HEK293 (cell line): ENCODE results near the gene FAM193B.

Experiments used
- CTCF ChIA-PET: fragments of 350-600 bp; formaldehyde crosslinking; extraction: SDS; loops from one replicate; lab custom pipeline; 2021; ENCODE audit warnings: antibody characterized with exemption; lab: Yijun Ruan, JAX
- POLR2A ChIA-PET: fragments of 300-600 bp; formaldehyde crosslinking; extraction: SDS; loops from one replicate; lab custom pipeline; 2020; ENCODE audit warnings: antibody characterized with exemption, inconsistent platforms; lab: Yijun Ruan, JAX
- H3K27ac ChIP-seq: fragments of 200-500 bp; sonication (Bioruptor generic); 2 replicates; pipeline ENCODE4 v1.5.1; 2014; ENCODE audit warnings: low read depth, low read length, control low read depth, inconsistent platforms; ENCODE audit errors: extremely low read depth
- H3K36me3 ChIP-seq, 2 experiments: fragments of 200-500 bp in 1 of 2; sonication (Bioruptor generic) in 1 of 2; 1 replicate in 1 of 2; 2 replicates in 1 of 2; pipeline ENCODE4 v1.5.1; 2014 to 2017; ENCODE audit warnings: inconsistent platforms in 2 of 2, low read length in 2 of 2; ENCODE audit not compliant: control insufficient read depth in 2 of 2, insufficient read depth in 1 of 2
- H3K4me1 ChIP-seq: fragments of 200-500 bp; sonication (Bioruptor generic); 2 replicates; pipeline ENCODE4 v1.5.1; 2014; ENCODE audit warnings: mild to moderate bottlenecking, low read length, inconsistent platforms; ENCODE audit not compliant: control insufficient read depth, insufficient read depth
- H3K4me3 ChIP-seq: 2 replicates; pipeline ENCODE4 v1.5.1; 2011; ENCODE audit warnings: low read depth, mild to moderate bottlenecking, control low read depth, low read length, moderate library complexity
- H3K9me3 ChIP-seq: fragments of 200-500 bp; sonication (Bioruptor generic); 2 replicates; pipeline ENCODE4 v1.5.1; 2014; ENCODE audit warnings: low read depth, low read length, inconsistent platforms; ENCODE audit not compliant: control insufficient read depth, insufficient read depth
- AEBP2 ChIP-seq: fragments of 450-650 bp; formaldehyde crosslinking; IDR thresholded peaks from 2 replicates; pipeline ENCODE4 v1.5.1; 2016; ENCODE audit warnings: missing biosample characterization, missing genetic modification characterization, borderline replicate concordance
- HOXC10 ChIP-seq: sonication (generic); formaldehyde crosslinking; IDR thresholded peaks from 2 replicates; pipeline ENCODE4 v1.8.1; 2023; ENCODE audit warnings: mild to moderate bottlenecking, missing genetic modification reagents
- PRDM2 ChIP-seq: fragments of 450-650 bp; formaldehyde crosslinking; IDR thresholded peaks from 2 replicates; pipeline ENCODE4 v1.5.1; 2016; ENCODE audit warnings: missing biosample characterization, missing genetic modification characterization, borderline replicate concordance
- REPIN1 ChIP-seq: fragments of 450-650 bp; formaldehyde crosslinking; IDR thresholded peaks from 2 replicates; pipeline ENCODE4 v1.5.1; 2017; ENCODE audit warnings: missing biosample characterization, missing genetic modification characterization, low read depth
- SP7 ChIP-seq: fragments of 450-650 bp; formaldehyde crosslinking; IDR thresholded peaks from 2 replicates; pipeline ENCODE4 v1.5.1; 2016; ENCODE audit warnings: missing biosample characterization, missing genetic modification characterization
- ZIC2 ChIP-seq: fragments of 450-650 bp; formaldehyde crosslinking; IDR thresholded peaks from 2 replicates; pipeline ENCODE4 v1.5.1; 2016; ENCODE audit warnings: missing biosample characterization, missing genetic modification characterization
- ZNF266 ChIP-seq: fragments of 450-650 bp; formaldehyde crosslinking; IDR thresholded peaks from 2 replicates; pipeline ENCODE4 v1.5.1; 2016; ENCODE audit warnings: missing biosample characterization, missing genetic modification characterization, low read depth
- ZNF391 ChIP-seq: fragments of 450-650 bp; formaldehyde crosslinking; IDR thresholded peaks from 2 replicates; pipeline ENCODE4 v1.5.1; 2016; ENCODE audit warnings: low read depth, missing biosample characterization, missing genetic modification characterization, borderline replicate concordance
- ZNF449 ChIP-seq: fragments of 450-650 bp; formaldehyde crosslinking; IDR thresholded peaks from 2 replicates; pipeline ENCODE4 v1.5.1; 2017; ENCODE audit warnings: missing biosample characterization, mild to moderate bottlenecking, missing genetic modification characterization, moderate library complexity
- ZNF792 ChIP-seq: fragments of 450-650 bp; formaldehyde crosslinking; IDR thresholded peaks from 2 replicates; pipeline ENCODE4 v1.5.1; 2016; ENCODE audit warnings: missing biosample characterization, missing genetic modification characterization
- TF ChIP-seq, protein P1 (sequence below): fragments of 450-650 bp; IDR thresholded peaks from 2 replicates; pipeline ENCODE4 v1.5.1; 2018; ENCODE audit warnings: missing biosample characterization, mild to moderate bottlenecking, missing genetic modification characterization

The FAM193B gene

GRCh38 chr5:177491983-177492746, 62.2 kb downstream of the FAM193B start:
- CTCF ChIA-PET, result interaction anchor here (0.6 to 1.8 kb wide), 10 partner anchors 9 to 349 kb away, joined by 3 to 11 read pairs (median 4); no protein-coding TSS in a partner anchor
- POLR2A ChIA-PET, result interaction anchor here (0.9 to 6.7 kb wide), 3 partner anchors 12 to 36 kb away, joined by 5 to 106 read pairs (median 89); partner anchors contain the start of gene DOK3

More at GRCh38 chr5:177491983-177492746, 62.2 kb downstream of the FAM193B start:
- no peak overlapping the region for H3K27ac ChIP-seq
- H3K4me3 ChIP-seq, result no peak overlapping the region
- TF ChIP-seq SP7 (tag by site-specific recombination) (no peak), ZNF449 (tag by site-specific recombination) (no peak), ZNF266 (tag by site-specific recombination) (no peak), HOXC10 (CRISPR knock-in tag) (no peak), ZNF792 (tag by site-specific recombination) (no peak), PRDM2 (tag by site-specific recombination) (no peak), AEBP2 (tag by site-specific recombination) (no peak), ZIC2 (tag by site-specific recombination) (no peak), REPIN1 (tag by site-specific recombination) (no peak), ZNF391 (no peak)
- TF ChIP-seq, protein P1, sequence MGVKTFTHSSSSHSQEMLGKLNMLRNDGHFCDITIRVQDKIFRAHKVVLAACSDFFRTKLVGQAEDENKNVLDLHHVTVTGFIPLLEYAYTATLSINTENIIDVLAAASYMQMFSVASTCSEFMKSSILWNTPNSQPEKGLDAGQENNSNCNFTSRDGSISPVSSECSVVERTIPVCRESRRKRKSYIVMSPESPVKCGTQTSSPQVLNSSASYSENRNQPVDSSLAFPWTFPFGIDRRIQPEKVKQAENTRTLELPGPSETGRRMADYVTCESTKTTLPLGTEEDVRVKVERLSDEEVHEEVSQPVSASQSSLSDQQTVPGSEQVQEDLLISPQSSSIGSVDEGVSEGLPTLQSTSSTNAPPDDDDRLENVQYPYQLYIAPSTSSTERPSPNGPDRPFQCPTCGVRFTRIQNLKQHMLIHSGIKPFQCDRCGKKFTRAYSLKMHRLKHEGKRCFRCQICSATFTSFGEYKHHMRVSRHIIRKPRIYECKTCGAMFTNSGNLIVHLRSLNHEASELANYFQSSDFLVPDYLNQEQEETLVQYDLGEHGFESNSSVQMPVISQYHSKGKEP (tag by site-specific recombination), result no peak
- H3K4me1 ChIP-seq, result peaks cover 20% of the 10 kb centered on the region
- H3K36me3 ChIP-seq, result peaks cover 9 to 70% of the 10 kb centered on the region in 2 experiments; a peak in 2 of 3 replicates
- H3K9me3 ChIP-seq, result no peaks in the 10 kb centered on the region
